Astrocyte of the spinal cord (primary cell): ENCODE data around the gene VPS54.
A peak's percentile ranks its signal among the peaks of the same experiment; 100 is the strongest.

Source experiments
- DNase-seq: peaks from one replicate; pipeline ENCODE4 v3.0.0; 2011; ENCODE audit warnings: low read depth, low spot score
- H3K4me3 ChIP-seq: 2 replicates; pipeline ENCODE4 v1.5.1; 2011; ENCODE audit warnings: low read depth, mild to moderate bottlenecking, low read length, moderate library complexity
- in situ Hi-C: cut with HindIII; loops from 2 replicates; pipeline ENCODE4 v1.10.0; 2017; ENCODE audit warnings: low sequenced_read_pairs
- TF ChIP-seq, protein P1 (sequence below): IDR thresholded peaks from 2 replicates; pipeline ENCODE4 v1.5.1; 2012; ENCODE audit warnings: low read depth, mild to moderate bottlenecking, low read length, inconsistent platforms

VPS54 gene

DNA sequence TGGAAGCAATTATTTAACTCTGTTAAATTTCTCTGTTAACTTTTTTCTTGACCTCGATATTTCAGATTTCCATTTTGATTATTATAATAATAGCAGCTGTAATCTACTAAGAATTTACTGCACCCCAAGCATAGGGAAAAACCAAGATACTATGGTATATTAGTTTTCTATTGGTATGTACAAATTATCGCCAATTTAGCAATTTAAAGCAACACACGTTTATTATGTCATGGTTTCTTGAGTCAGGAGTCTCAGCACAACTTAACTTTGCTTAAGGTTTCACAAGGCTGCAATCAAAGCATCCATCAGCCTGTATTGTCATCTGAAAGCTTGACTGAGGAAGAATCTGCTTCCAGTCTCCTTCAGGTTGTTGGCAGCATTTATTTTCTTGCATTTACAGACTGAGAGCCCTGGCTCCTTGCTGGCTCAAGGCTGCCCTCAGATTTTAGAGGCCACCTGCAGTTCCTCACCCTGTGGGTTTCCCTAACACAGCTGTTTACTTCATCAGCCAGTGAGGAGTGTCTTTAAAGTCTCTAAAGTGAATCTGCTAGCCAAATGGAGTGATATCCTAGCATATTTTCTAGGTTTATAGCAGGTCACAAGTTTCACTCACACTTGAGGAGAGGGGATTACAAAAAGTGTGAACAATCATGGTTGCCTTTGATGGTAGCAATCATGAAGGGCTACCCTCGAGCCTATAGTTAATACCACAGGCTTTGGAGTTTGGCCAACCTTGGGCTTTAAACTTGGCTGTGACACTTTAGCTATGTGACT is 4.4 kb upstream of the VPS54 start:
- H3K4me3 ChIP-seq = no peak overlapping the region

DNA sequence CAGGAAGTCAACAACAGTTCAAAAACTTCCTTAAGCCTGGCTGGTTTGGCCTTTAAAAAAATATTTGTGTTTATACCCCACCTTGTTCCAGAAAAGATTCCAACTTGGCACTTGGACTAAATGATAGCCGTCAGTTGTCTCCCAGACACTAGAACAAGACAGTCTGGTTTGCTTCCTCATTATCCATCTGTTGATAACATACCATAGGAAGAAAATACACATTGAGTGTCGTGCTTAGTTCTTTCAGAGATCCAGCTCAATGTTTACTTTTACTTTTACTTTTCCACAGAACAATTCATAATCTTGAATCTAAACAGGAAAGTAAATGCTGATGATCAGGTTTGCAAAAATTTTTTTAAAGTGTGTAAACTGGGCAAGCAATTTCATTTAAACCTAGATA is 2.4 kb upstream of the VPS54 start:
- in situ Hi-C loops = no loop called here
- no peak for DNase-seq
- TF ChIP-seq, protein P1, sequence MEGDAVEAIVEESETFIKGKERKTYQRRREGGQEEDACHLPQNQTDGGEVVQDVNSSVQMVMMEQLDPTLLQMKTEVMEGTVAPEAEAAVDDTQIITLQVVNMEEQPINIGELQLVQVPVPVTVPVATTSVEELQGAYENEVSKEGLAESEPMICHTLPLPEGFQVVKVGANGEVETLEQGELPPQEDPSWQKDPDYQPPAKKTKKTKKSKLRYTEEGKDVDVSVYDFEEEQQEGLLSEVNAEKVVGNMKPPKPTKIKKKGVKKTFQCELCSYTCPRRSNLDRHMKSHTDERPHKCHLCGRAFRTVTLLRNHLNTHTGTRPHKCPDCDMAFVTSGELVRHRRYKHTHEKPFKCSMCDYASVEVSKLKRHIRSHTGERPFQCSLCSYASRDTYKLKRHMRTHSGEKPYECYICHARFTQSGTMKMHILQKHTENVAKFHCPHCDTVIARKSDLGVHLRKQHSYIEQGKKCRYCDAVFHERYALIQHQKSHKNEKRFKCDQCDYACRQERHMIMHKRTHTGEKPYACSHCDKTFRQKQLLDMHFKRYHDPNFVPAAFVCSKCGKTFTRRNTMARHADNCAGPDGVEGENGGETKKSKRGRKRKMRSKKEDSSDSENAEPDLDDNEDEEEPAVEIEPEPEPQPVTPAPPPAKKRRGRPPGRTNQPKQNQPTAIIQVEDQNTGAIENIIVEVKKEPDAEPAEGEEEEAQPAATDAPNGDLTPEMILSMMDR = no peak

More for the DNA sequence above, 4.4 kb upstream of the VPS54 start:
- TF ChIP-seq, protein P1 = no peak
- DNase-seq = no peak
- in situ Hi-C loops = no loop called here

DNA sequence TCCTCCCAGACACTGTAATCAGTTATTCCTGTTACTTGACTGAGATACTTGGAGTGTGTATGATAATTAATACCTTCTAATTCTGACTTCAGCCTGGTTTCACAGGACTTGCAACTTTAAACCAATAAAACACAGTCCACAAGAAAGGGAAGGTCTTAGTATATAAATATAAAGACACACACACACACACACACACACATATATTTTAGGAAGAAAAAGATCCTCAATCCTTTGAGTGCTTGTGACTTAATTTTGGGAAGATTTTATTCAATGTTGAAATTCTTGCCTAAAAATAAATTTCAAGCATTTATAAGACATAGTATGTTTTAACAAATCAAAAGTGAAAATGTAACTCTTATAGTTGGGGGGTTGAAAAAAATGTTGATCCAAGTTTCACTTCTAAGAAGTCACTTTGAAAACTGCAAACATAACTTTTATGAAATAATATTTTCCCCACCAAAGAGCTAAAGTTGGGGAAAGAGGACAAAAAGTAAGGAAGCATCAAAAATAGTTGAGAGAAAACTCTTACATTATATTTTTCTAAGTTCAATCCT is 824 bp upstream of the VPS54 start:
- in situ Hi-C loops = no loop called here
- no peak for DNase-seq
- TF ChIP-seq, protein P1 = no peak
- no peak overlapping the region for H3K4me3 ChIP-seq

More for the DNA sequence above, 2.4 kb upstream of the VPS54 start:
- H3K4me3 ChIP-seq = no peak overlapping the region

DNA sequence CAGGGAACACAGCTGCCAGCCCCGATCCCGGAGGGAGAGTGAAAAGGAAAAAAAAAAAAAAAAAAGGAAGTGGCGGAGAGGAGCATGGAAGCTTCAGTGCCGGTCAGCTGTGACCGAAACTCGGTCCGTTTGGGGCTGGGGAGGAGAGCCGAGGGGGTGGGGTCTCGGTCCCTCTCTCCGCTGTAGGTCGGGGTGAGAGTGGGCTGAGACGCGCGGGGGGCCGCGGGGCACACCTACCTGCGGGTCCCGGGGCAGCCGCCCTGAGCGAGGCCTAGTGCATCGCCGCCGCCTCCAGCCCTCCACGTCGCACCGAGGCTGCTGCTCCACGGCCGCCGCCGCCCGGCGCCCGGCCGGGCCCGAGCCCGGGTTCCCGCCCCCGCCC is 536 bp downstream of the VPS54 start:
- H3K4me3 ChIP-seq = peak overlapping the region; percentile 78
- peak; percentile 53 for DNase-seq
- TF ChIP-seq, protein P1 = no peak
- in situ Hi-C loops = no loop called here

DNA sequence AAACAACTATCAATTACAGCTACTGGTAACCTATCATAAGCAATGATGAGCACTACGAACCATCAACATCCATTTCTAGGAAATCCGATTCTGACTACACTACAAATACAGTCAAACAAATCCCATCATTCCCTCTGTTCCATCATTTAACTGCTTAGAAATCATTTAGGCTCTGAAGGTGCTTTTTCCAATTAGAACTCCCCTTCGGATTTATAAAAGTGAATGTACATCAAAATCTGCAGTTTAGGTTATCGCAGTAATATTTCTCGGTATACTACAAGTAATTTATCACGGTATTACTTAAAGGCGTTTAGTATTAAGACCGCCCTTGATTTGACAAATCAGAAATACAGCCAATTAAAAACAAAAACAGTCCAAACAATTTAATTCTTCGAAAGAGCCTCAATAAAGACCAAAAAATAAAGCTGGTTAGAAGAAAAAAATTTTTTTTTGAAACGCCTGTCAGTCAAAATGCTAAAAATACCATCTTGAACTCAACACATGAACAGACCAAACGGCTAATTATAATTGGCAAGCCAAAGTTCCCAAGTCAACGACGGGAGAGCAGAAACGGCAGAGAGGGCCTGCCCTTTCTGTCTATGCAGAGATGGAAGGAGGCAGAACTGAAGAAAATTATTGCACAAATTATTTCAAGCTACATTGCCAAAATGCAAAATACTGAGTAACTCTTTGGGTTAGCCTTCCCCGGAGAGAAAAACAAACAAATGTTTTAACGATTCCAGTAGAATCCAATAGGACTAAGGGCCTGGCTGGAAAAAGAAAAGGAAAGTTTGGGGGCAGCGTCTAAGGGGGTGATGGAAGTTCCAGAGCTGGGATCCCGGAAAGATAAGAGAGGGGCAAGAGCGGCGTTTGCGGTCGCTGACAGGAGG is 1.2 kb downstream of the VPS54 start:
- TF ChIP-seq, protein P1 = no peak
- in situ Hi-C loops = no loop called here
- DNase-seq = peak; percentile 57
- peak overlapping the region; percentile 78 for H3K4me3 ChIP-seq

DNA sequence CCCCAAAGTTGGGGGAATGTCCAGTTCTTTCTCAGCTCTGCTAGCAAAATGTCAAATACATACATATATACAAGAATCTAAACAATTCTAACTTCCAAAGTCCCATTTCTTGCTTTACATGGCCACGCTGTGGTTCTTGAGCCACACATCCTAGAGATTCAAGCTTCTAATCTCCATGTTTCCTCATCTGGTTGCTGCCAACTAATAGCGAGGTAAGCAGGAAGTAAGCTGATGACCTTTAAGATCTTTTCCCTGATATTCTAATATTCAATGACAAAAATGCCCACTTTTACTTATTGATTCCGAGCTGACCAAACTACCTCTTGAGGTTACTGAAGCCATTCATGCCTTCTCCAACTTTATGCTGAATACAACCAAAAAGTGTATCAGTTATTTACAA is 3.3 kb downstream of the VPS54 start:
- in situ Hi-C loops = no loop called here
- TF ChIP-seq, protein P1 = no peak
- no peak overlapping the region for H3K4me3 ChIP-seq
- DNase-seq = no peak
